ENCODE measurements around the gene MPG.

DNA sequence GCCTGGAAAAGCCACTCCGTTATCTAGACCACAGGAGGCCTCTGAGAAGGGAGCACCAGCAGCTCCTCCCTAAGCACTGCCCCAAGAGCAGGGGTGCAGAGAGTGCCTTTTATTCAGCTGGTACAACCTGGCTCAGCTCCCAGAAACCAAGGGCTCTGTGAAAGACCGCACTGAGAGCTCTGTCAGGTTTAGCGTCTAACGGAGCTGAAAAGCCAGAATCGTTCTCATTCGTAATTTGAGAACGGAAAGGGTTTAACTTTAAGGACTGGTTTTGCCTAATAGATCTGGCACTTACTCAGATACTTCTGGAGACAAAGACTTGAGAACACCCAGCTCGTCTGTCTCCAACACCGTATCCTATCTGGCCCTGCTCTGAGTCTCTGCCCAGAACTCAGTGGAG, 13.5 kb downstream of the MPG start:
- TF ChIP-seq, protein P1, sequence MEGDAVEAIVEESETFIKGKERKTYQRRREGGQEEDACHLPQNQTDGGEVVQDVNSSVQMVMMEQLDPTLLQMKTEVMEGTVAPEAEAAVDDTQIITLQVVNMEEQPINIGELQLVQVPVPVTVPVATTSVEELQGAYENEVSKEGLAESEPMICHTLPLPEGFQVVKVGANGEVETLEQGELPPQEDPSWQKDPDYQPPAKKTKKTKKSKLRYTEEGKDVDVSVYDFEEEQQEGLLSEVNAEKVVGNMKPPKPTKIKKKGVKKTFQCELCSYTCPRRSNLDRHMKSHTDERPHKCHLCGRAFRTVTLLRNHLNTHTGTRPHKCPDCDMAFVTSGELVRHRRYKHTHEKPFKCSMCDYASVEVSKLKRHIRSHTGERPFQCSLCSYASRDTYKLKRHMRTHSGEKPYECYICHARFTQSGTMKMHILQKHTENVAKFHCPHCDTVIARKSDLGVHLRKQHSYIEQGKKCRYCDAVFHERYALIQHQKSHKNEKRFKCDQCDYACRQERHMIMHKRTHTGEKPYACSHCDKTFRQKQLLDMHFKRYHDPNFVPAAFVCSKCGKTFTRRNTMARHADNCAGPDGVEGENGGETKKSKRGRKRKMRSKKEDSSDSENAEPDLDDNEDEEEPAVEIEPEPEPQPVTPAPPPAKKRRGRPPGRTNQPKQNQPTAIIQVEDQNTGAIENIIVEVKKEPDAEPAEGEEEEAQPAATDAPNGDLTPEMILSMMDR (IDR thresholded peaks at IDR 0.05), result no peak
- TF ChIP-seq POLR2AphosphoS5 (IDR thresholded peaks at IDR 0.05) (no peak), POLR2A (IDR thresholded peaks at IDR 0.05) (no peak), EP300 (IDR thresholded peaks at IDR 0.05) (no peak)
